HG02938 (cell line): ENCODE results near the gene IRF1.
A peak's percentile ranks its signal among the peaks of the same experiment; 100 is the strongest.

Source experiments
- ATAC-seq: cut with Tn5 transposase; IDR thresholded peaks from one replicate; pipeline ENCODE4 v1.9.1; 2021; ENCODE audit warnings: mild to moderate bottlenecking, moderate library complexity; ENCODE audit not compliant: unreplicated experiment

IRF1 gene

DNA sequence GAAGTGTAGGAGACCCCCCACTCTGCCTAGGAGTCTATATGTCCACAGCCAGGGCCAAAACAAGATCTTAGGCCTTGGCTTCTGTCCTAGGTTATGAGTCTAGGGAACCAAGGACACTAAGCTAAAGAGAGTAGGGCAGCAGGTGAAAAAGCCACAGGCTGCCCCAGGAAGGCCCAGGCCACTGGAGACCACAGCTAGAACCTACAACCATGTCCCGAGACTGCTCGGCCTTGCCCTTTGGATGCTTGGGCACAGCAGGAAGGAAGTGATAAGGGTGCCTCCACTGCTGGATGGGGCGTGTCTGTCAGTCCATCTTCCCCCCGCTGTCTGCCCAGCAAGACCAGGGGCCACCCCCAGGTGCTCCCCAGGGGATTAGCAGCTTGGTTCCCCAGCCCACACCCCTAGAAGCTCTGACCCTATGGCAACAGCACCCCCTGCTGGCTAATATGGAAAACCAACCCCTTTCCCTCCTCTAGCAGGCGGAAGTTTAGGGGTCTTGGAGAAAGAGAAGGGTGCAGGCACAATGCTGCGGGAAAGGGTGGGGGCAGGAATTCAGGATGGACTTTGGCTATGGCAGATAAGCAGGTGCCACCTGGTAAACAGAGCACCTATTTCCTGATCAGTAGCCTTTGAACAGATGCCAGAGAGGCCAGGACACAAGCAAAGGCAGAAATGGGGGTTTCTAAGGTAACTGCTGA lies 10.5 kb upstream of the IRF1 start:
- ATAC-seq, result peak; percentile 29

GRCh38 chr5:132500244-132500930 lies 9.8 kb upstream of the IRF1 start:
- no peak for ATAC-seq

GRCh38 chr5:132499440-132500243 lies 9.1 kb upstream of the IRF1 start:
- ATAC-seq, result no peak

DNA sequence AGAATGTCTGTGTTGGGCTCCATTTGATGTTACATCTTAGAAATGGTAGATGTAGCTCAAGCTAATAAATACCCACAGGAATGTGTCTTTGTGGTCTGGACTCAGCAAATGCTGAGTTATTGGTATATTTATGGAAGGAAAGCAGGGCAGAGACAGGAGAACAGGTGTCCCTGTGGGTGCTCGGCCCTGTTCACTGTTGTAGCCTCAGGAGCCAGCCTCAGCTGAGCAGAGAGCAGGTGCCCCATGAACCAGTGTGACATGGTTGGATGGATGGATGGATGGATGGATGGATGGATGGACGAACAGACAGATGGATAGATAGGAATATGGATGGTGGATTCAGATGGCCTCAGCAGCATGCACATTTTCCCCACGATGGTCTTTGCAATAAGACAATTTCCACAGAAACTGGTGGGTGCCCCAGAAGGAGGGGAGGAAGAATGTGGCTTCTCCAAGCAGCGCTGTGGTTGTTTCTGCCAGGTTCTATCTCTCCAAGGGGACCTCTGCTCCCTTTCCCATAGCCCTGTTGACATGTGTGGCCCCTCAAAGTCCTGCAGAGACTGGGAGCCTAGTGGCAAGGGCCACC lies 8.2 kb upstream of the IRF1 start:
- no peak for ATAC-seq

DNA sequence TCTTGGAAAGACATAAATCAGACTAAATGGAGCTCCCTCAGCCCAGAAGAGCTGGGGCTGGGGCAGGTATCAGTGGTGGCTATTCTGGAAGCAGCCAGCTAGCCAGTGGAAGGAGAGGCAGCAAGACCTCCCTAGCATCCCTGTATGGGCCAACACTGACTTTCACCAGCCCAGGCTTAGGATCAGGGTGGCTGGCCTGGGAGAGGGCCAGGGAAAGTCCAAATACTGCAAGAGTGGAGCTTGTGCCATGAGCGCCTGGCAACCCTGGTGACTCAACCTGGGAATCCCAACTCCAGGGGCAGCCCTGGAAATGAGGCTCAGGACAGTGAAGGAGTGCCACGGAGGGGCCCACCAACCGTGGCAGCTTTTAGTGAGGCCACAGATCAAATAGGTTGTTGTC lies 7.6 kb upstream of the IRF1 start:
- no peak for ATAC-seq

DNA sequence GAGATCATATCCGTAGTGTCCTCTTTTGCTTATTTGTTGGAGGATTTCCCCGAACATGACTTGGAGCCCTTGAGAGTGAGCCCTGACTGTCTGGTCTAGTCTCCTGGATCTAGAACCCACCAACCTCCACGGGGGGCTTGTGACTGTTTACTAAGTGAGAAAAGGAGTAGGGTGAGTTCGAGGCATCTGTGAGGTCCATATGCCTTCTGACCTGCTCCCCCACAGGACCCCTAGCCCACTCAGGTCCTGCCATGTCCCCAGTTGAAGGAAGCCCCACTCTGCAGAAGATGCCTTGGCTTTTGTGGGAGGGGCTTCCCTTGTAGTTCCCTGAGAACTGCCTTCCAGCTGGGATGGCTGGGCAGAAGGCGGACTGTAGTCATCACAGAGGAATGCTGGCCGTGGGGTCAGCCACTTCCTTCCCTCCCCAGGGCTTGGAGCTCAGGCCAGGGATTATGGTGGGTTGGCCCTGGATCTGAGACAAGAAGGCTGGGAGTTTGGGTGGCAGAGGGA lies 7.0 kb upstream of the IRF1 start:
- ATAC-seq, result no peak

DNA sequence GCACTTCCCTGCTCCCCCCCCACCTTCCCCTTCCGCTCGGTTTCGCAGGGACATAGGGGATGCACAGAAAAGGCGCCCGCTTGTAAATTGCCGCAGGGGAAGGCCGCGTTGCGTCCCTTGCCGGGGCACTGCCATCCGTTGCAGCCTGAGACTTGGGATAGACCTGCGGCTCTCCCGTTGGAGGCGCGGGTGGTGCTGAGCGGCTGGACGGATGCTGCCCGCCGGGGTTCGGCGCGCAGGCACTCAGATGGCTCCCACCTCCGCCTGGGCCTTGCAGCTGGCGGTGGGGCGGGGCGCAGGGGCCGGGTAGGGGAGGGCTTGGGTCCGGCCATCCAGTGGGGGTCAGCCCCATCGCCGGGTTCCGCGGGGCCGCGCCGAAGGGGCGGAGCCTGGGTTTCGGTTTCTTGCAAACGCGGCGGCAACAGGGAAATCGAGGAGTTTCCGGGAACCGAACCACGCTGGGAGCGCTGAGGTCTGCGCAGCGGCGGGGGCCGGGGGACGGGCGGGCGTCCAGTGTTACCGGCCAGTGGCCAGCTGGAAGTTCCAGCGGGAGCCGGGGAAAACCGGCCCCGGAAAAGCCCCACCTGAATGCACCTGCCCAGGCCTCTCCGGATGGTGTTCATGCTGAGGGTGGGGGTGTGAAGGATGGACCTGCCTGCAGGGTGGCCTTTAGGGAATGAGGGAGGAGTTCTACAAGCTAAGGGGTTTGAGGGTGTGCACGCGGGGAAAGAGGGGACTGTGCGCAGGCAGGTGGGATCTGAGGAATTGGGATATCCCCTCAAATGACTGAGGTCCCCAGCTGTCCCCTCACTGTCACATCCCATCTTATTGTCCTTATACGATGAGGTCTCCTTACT lies 6.3 kb upstream of the IRF1 start:
- ATAC-seq, result no peak

DNA sequence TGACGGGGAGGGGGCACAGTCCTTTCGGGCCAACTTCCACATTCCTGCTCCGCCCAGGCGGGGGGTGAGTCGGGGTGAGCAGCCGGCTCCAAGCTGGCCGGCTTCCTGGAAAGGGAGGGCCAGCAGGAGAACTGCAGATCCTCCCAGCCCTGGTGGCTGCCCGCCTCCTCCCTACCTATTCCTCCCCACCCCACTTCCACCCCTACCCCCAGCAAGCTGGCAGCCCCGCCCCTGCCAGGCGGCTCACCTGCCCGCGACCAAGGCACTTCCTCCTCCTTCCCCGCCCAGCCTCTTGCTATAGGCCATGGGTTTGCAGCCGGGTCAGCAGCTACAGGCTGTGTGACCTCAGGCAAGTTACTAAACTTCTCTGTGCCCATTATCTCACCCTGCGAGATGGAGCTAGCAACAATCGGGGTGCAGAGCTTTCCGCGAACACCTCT lies 5.6 kb upstream of the IRF1 start:
- ATAC-seq, result peak; percentile 30

DNA sequence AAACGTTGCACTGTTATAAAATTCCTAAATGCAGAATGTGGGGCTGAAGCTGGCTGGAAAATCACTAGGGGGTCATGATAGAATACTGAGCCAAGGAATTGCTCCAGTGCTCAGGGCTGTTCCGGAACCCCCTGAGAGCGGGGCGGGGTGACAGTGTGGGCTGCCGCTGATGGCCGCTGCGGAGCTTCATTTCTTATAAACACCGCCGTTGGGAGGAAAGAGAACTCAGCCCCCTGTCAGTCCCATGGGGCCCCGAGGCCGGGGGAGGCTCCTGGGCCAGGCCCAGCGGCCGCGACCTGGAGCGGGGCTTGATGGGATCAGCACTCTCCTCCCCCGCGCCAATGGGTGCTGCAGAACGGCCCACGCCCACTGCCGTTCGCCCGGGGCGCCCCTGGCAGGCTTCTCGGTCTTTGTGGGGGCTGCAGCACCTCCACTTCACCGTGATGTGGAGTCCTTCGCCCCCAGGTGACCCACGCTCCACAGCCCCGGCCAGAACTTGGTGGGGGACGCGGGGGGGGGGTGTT lies 5.2 kb upstream of the IRF1 start:
- peak; percentile 23 for ATAC-seq

GRCh38 chr5:132493821-132494220 lies 3.2 kb upstream of the IRF1 start:
- no peak for ATAC-seq

GRCh38 chr5:132493241-132493640 lies 2.7 kb upstream of the IRF1 start:
- ATAC-seq, result no peak

GRCh38 chr5:132492386-132493125 lies 2.0 kb upstream of the IRF1 start:
- no peak for ATAC-seq

DNA sequence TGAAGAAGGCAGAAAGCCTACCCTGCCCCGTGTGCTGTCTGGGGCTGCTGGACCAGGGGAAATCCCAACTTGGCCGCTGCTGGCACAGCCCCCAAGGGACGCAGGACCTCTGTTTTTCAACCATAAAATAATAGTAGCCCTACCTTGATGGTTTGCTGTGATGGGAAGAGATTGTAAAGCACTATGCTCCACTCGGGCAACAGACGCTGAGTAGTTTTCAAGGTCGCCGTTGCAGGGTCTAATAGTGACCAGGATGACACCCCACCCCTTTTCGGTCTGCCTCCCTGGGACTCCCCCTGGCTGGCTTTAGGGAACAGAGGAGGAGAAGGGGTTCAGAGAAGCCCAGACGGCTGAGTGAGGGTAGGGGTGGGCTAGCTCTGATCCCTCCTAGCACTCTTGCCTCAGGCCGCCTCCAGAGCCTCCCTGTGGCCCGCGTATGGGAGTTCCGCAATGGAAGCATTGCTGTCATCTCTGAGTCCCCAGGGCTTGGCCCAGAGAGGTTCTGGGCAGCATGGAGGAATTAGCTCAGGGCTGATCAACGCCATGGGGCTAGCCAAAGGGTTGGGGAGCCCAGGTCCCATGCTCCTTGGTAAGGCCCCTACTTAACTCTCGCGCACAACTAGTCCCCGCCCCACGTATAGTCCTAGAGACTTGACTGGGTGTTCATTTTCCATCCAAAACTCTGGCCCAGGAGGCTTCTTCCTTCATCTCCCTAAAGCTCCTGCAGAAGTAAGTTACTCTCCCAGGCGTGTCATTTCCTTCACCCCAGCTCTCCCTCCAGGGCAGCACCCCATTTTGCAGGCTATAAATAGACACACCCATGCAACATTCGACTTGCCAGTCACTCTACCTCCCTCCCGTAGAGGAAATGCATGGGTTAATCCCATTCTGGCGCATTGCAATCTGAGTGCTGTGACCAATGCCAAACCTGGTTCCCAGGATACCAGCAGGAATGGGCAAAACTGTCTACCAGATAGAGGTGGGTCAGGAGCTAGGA lies 1.1 kb upstream of the IRF1 start:
- ATAC-seq, result peak; percentile 21

GRCh38 chr5:132489871-132490483 lies 596 bp downstream of the IRF1 start:
- ATAC-seq, result peak; percentile 21

DNA sequence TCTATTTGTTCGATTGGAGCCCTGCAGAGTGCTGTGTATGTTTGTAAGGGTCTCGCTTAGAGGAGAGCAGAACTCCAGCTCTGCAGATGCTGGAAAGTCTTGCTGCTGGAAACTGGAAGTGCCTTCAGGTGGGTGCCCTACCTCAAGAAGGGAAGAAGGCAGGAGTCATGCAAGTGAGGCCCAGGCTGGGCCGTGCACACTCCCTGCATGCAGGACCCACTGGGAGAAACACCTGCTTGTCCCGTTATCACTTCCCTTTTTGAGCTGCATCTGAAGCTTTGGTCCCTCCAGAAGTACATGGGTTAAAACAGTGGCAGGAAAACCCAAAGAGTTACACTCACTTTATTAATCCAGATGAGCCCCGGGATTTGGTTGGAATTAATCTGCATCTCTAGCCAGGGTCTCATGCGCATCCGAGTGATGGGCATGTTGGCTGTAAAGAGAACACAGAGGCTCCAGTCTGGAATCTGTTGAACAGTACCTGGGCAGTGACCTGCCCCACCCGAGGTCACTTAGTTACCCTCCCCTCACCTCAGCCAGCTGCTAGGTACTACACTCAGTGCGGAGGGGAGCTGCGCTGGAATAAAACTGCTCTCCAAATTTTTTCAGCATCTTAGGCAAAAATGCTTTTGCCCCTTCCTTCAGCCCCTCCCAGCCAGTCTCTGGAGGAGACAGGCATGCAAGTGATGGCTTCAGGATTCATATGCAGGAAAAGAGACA lies 1.4 kb downstream of the IRF1 start:
- ATAC-seq, result no peak

- ATAC-seq, result no peak
Observed at GRCh38 chr5:132488590-132488989, 2.0 kb downstream of the IRF1 start.
